CD4-positive, CD25-positive, alpha-beta regulatory T cell (primary cell): ENCODE data around the gene PKNOX2. TPM values are rescaled to one million over a fixed set of nuclear protein-coding genes. Genes with fewer than 3 reads are reported as not detected.

Experiments
- ATAC-seq, 2 donors: fragments of 150-1000 bp; cut with Tn5 transposase; one replicate each; pipeline ENCODE4 v1.10.0; 2021; ENCODE audit warnings: low read depth in 2 of 2, moderate number of reproducible peaks in 2 of 2, moderate library complexity in 1 of 2
- DNase-seq, 3 donors: peaks; one replicate each; pipeline versions ENCODE4 v3.0.0 to v3.0.0-alpha.2; 2012 to 2022; ENCODE audit warnings: mixed read lengths in 1 of 3
- H3K27ac ChIP-seq: one replicate; pipeline ENCODE4 v1.7.0; 2013; ENCODE audit warnings: mild to moderate bottlenecking, low read length; ENCODE audit not compliant: insufficient read depth, poor library complexity, severe bottlenecking
- H3K27me3 ChIP-seq: one replicate; pipeline ENCODE4 v1.7.0; 2013; ENCODE audit warnings: low read length; ENCODE audit not compliant: control insufficient read depth, insufficient read depth
- H3K36me3 ChIP-seq: one replicate; pipeline ENCODE4 v1.7.0; 2013; ENCODE audit warnings: mild to moderate bottlenecking, low read length, moderate library complexity; ENCODE audit not compliant: control insufficient read depth, insufficient read depth
- H3K4me1 ChIP-seq: 2 replicates; pipeline ENCODE4 v1.7.0; 2013; ENCODE audit warnings: mild to moderate bottlenecking, low read length; ENCODE audit not compliant: insufficient read depth, control insufficient read depth, poor library complexity, severe bottlenecking
- H3K4me3 ChIP-seq: one replicate; pipeline ENCODE4 v1.7.0; 2013; ENCODE audit warnings: low read depth, mild to moderate bottlenecking, low read length, moderate library complexity
- H3K9me3 ChIP-seq, 2 experiments: 1 replicate in 1 of 2; 2 replicates in 1 of 2; pipeline ENCODE4 v1.7.0; 2013; ENCODE audit warnings: low read length in 2 of 2, mild to moderate bottlenecking in 1 of 2, moderate library complexity in 1 of 2; ENCODE audit not compliant: control insufficient read depth in 2 of 2
- H3K27ac Mint-ChIP-seq, 3 donors: one replicate each; pipeline ENCODE4 v1.8.0; 2020 to 2022; ENCODE audit warnings: mild to moderate bottlenecking in 3 of 3, mixed read lengths in 3 of 3, moderate library complexity in 2 of 3
- H3K27me3 Mint-ChIP-seq: one replicate; pipeline ENCODE4 v1.8.0; 2022; ENCODE audit warnings: mild to moderate bottlenecking, mixed read lengths
- H3K36me3 Mint-ChIP-seq: one replicate; pipeline ENCODE4 v1.8.0; 2020; ENCODE audit warnings: mixed read lengths
- H3K4me1 Mint-ChIP-seq, 4 donors: one replicate each; pipeline ENCODE4 v1.8.0; 2020 to 2022; ENCODE audit warnings: mixed read lengths in 4 of 4, mild to moderate bottlenecking in 1 of 4
- H3K4me3 Mint-ChIP-seq, 4 donors: one replicate each; pipeline ENCODE4 v1.8.0; 2020 to 2022; ENCODE audit warnings: mild to moderate bottlenecking in 4 of 4, mixed read lengths in 4 of 4, moderate library complexity in 3 of 4
- H3K9me3 Mint-ChIP-seq, 7 donors: one replicate each; pipeline ENCODE4 v1.8.0; 2020 to 2022; ENCODE audit warnings: mixed read lengths in 7 of 7, mild to moderate bottlenecking in 3 of 7, moderate library complexity in 2 of 7
- polyA plus RNA-seq, 4 donors: library from polyadenylated mRNA; unstranded; fragments of 300-500 nt; fragmentation: Illumina TruSeq; gene quantifications; one replicate each; pipeline ENCODE4 v1.2.3, GENCODE V29; 2021
- total RNA-seq: library from RNA; stranded (reverse); gene quantifications from one replicate; pipeline ENCODE4 v1.2.3, GENCODE V29; 2022

Gene PKNOX2
- total and polyA plus RNA-seq, 5 donors from 2014 or later: not detected

- no peaks in the 10 kb centered on the region for H3K9me3 ChIP-seq
- H3K9me3 Mint-ChIP-seq: peaks cover 0 to 2% (median 0%) of the 10 kb centered on the region in 7 donors
- ATAC-seq (no peak), DNase-seq (no peak)
- H3K4me1 ChIP-seq: peaks cover 6% of the 10 kb centered on the region
- H3K4me1 Mint-ChIP-seq: peaks cover 0 to 8% (median 2%) of the 10 kb centered on the region in 4 donors
- H3K27me3 ChIP-seq: peaks cover 3% of the 10 kb centered on the region
- no peaks in the 10 kb centered on the region for H3K36me3 ChIP-seq
- no peaks in the 10 kb centered on the region for H3K36me3 Mint-ChIP-seq
- H3K27ac ChIP-seq: no peak overlapping the region
- H3K27me3 Mint-ChIP-seq: peaks cover 43% of the 10 kb centered on the region
- no peak overlapping the region for H3K4me3 Mint-ChIP-seq
- no peak overlapping the region for H3K4me3 ChIP-seq
- H3K27ac Mint-ChIP-seq: no peak overlapping the region
Measured at GRCh38 chr11:125407046-125407445, 242.5 kb downstream of the PKNOX2 start.

GRCh38 chr11:125408311-125408711, 243.8 kb downstream of the PKNOX2 start:
- H3K9me3 Mint-ChIP-seq: peaks cover 0 to 2% (median 0%) of the 10 kb centered on the region in 7 donors
- H3K4me1 Mint-ChIP-seq: peaks cover 0 to 8% (median 2%) of the 10 kb centered on the region in 4 donors
- no peak for ATAC-seq
- no peak overlapping the region for H3K27ac Mint-ChIP-seq
- no peak for DNase-seq
- Histone ChIP-seq H3K4me1 (peaks cover 6% of the 10 kb centered on the region), H3K27ac (no peak overlapping the region), H3K9me3 (no peaks in the 10 kb centered on the region), H3K36me3 (no peaks in the 10 kb centered on the region), H3K4me3 (no peak overlapping the region), H3K27me3 (peaks cover 3% of the 10 kb centered on the region)
- H3K27me3 Mint-ChIP-seq: peaks cover 38% of the 10 kb centered on the region
- no peaks in the 10 kb centered on the region for H3K36me3 Mint-ChIP-seq
- no peak overlapping the region for H3K4me3 Mint-ChIP-seq

GRCh38 chr11:125410091-125410490, 245.5 kb downstream of the PKNOX2 start:
- H3K36me3 Mint-ChIP-seq: no peaks in the 10 kb centered on the region
- Histone ChIP-seq H3K27me3 (no peaks in the 10 kb centered on the region), H3K9me3 (no peaks in the 10 kb centered on the region), H3K36me3 (no peaks in the 10 kb centered on the region), H3K27ac (no peak overlapping the region), H3K4me3 (no peak overlapping the region), H3K4me1 (peaks cover 1% of the 10 kb centered on the region)
- H3K27ac Mint-ChIP-seq: no peak overlapping the region
- no peak overlapping the region for H3K4me3 Mint-ChIP-seq
- H3K4me1 Mint-ChIP-seq: peaks cover 0 to 2% (median under 1%) of the 10 kb centered on the region in 4 donors
- ATAC-seq (no peak), DNase-seq (no peak)
- peaks cover 34% of the 10 kb centered on the region for H3K27me3 Mint-ChIP-seq
- H3K9me3 Mint-ChIP-seq: peaks cover 0 to 2% (median 0%) of the 10 kb centered on the region in 7 donors

- no peaks in the 10 kb centered on the region for H3K9me3 ChIP-seq
- H3K9me3 Mint-ChIP-seq: no peaks in the 10 kb centered on the region
- no peaks in the 10 kb centered on the region for H3K27me3 ChIP-seq
- ATAC-seq: no peak
- no peaks in the 10 kb centered on the region for H3K4me1 Mint-ChIP-seq
- H3K36me3 ChIP-seq: no peaks in the 10 kb centered on the region
- H3K27ac Mint-ChIP-seq: peak overlapping the region in 1 of 3 donors; percentile 8
- no peak overlapping the region for H3K4me3 ChIP-seq
- no peak overlapping the region for H3K27ac ChIP-seq
- H3K36me3 Mint-ChIP-seq: no peaks in the 10 kb centered on the region
- H3K4me3 Mint-ChIP-seq: no peak overlapping the region
- H3K27me3 Mint-ChIP-seq: peaks cover 30% of the 10 kb centered on the region
- no peaks in the 10 kb centered on the region for H3K4me1 ChIP-seq
- no peak for DNase-seq
Measured at GRCh38 chr11:125412177-125412496, 247.6 kb downstream of the PKNOX2 start.

GRCh38 chr11:125412509-125412908, 248.0 kb downstream of the PKNOX2 start:
- H3K27me3 ChIP-seq: no peaks in the 10 kb centered on the region
- Mint-ChIP-seq H3K36me3 (no peaks in the 10 kb centered on the region), H3K27me3 (peaks cover 27% of the 10 kb centered on the region), H3K4me1 (no peaks in the 10 kb centered on the region), H3K27ac (peak overlapping the region in 1 of 3 donors; percentile 8), H3K9me3 (no peaks in the 10 kb centered on the region), H3K4me3 (no peak overlapping the region)
- no peaks in the 10 kb centered on the region for H3K4me1 ChIP-seq
- DNase-seq (no peak), ATAC-seq (no peak)
- H3K36me3 ChIP-seq: no peaks in the 10 kb centered on the region
- no peak overlapping the region for H3K27ac ChIP-seq
- H3K4me3 ChIP-seq: no peak overlapping the region
- H3K9me3 ChIP-seq: no peaks in the 10 kb centered on the region

- no peaks in the 10 kb centered on the region for H3K9me3 ChIP-seq
- no peaks in the 10 kb centered on the region for H3K36me3 Mint-ChIP-seq
- no peak overlapping the region for H3K4me3 ChIP-seq
- no peak overlapping the region for H3K27ac ChIP-seq
- H3K27me3 ChIP-seq: no peaks in the 10 kb centered on the region
- no peak for DNase-seq
- H3K36me3 ChIP-seq: no peaks in the 10 kb centered on the region
- no peaks in the 10 kb centered on the region for H3K4me1 ChIP-seq
- H3K4me3 Mint-ChIP-seq: no peak overlapping the region
- H3K4me1 Mint-ChIP-seq: no peaks in the 10 kb centered on the region
- peaks cover 20% of the 10 kb centered on the region for H3K27me3 Mint-ChIP-seq
- ATAC-seq: no peak
- no peaks in the 10 kb centered on the region for H3K9me3 Mint-ChIP-seq
- no peak overlapping the region for H3K27ac Mint-ChIP-seq
Measured at GRCh38 chr11:125413226-125413625, 248.7 kb downstream of the PKNOX2 start.

GRCh38 chr11:125414121-125414520, 249.6 kb downstream of the PKNOX2 start:
- Mint-ChIP-seq H3K27me3 (peaks cover 18% of the 10 kb centered on the region), H3K27ac (no peak overlapping the region), H3K4me1 (no peaks in the 10 kb centered on the region), H3K36me3 (no peaks in the 10 kb centered on the region), H3K4me3 (no peak overlapping the region), H3K9me3 (no peaks in the 10 kb centered on the region)
- H3K4me1 ChIP-seq: no peaks in the 10 kb centered on the region
- ATAC-seq (no peak), DNase-seq (no peak)
- H3K36me3 ChIP-seq: no peaks in the 10 kb centered on the region
- no peaks in the 10 kb centered on the region for H3K27me3 ChIP-seq
- H3K4me3 ChIP-seq: no peak overlapping the region
- no peak overlapping the region for H3K27ac ChIP-seq
- no peaks in the 10 kb centered on the region for H3K9me3 ChIP-seq

GRCh38 chr11:125416981-125417935, 252.7 kb downstream of the PKNOX2 start:
- Mint-ChIP-seq H3K36me3 (no peaks in the 10 kb centered on the region), H3K9me3 (no peaks in the 10 kb centered on the region), H3K27me3 (peaks cover 22% of the 10 kb centered on the region), H3K4me3 (no peak overlapping the region), H3K4me1 (no peaks in the 10 kb centered on the region), H3K27ac (no peak overlapping the region)
- no peaks in the 10 kb centered on the region for H3K4me1 ChIP-seq
- no peaks in the 10 kb centered on the region for H3K9me3 ChIP-seq
- H3K27me3 ChIP-seq: no peaks in the 10 kb centered on the region
- H3K36me3 ChIP-seq: no peaks in the 10 kb centered on the region
- no peak overlapping the region for H3K27ac ChIP-seq
- ATAC-seq: no peak
- no peak for DNase-seq
- H3K4me3 ChIP-seq: no peak overlapping the region
